ENCODE data around the gene PODN. TPM values are rescaled to one million over a fixed set of nuclear protein-coding genes. Genes with fewer than 3 reads are reported as not detected.

PODN gene
- total and polyA plus RNA-seq, 9 donors: 72.8 to 254 (median 154) TPM

DNA sequence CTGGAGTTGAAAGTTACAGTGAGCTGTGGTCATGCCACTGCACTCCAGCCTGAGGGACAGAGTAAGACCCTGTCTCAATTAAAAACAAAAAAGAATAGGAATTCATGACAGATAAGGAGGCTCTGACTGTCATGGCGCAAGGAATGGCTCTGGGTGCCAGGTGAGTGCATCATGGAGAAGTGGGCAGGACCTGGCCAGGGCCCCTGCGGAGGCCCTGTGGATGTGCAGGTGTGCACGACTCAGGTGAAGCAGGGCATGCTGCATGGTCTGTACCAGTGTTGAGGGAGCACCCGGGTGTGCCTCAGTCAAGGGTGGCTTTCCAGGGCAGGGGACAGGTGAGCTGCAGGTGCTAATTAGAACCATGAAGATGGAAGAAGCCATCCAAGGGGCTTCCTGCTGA, 66.4 kb downstream of the PODN start:
- H3K27ac ChIP-seq: no peak overlapping the region
- peaks cover 10% of the 10 kb centered on the region for H3K4me1 ChIP-seq (ENCODE audit: insufficient read depth)
- H3K9me3 ChIP-seq: no peaks in the 10 kb centered on the region
- 93 to 98% (median 96%) methylated on average over 4 of the region's 4 CpGs for WGBS, 3 donors
- H3K36me3 ChIP-seq: no peaks in the 10 kb centered on the region
- peak in 2 of 5 donors; percentile 2 to 12 for DNase-seq
- H3K27me3 ChIP-seq: no peaks in the 10 kb centered on the region
- no peak overlapping the region for H3K4me3 ChIP-seq
- intact Hi-C loops (cut with DNase I): no loop called here
- TF ChIP-seq EP300 (IDR thresholded peaks at IDR 0.05): no peak
- TF ChIP-seq POLR2A (IDR thresholded peaks at IDR 0.05): no peak
- TF ChIP-seq, protein P1, sequence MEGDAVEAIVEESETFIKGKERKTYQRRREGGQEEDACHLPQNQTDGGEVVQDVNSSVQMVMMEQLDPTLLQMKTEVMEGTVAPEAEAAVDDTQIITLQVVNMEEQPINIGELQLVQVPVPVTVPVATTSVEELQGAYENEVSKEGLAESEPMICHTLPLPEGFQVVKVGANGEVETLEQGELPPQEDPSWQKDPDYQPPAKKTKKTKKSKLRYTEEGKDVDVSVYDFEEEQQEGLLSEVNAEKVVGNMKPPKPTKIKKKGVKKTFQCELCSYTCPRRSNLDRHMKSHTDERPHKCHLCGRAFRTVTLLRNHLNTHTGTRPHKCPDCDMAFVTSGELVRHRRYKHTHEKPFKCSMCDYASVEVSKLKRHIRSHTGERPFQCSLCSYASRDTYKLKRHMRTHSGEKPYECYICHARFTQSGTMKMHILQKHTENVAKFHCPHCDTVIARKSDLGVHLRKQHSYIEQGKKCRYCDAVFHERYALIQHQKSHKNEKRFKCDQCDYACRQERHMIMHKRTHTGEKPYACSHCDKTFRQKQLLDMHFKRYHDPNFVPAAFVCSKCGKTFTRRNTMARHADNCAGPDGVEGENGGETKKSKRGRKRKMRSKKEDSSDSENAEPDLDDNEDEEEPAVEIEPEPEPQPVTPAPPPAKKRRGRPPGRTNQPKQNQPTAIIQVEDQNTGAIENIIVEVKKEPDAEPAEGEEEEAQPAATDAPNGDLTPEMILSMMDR (IDR thresholded peaks at IDR 0.05): no peak

DNA sequence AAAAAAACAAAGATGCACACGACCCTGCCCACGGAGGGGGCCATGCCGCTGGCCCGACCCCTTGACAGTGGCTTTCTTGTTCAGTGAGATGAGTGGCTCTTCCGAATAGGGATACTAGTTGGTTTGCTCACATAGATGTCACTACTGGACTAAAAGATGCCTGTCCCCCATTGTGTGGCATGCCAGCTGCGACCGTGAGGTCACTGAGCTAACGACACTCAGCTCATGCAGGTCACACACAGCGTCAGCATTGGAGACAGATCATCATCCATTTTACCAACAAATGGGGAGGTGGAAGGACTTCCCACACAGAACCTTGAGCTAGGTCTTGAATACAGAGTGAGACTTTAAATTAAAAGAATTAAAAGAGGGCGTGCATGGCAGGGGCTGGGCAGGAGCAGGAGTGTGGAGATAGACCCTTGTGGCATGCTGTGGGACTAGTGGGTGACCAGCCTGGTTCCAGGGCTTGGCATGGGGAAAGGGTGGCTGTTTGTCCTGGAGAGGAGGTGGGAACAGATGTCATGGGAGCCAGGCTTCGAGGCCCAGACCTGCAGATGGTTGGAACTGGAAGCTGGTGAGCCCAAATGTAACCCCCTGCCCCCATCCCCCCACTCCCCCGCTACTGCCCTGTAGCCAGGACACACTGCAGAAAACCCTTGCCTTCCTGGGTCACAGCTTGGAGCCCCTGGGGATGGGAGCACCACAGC, 68.0 kb downstream of the PODN start:
- 80 to 88% (median 83%) methylated on average over 12 of the region's 12 CpGs for WGBS, 3 donors
- Histone ChIP-seq H3K9me3 (no peaks in the 10 kb centered on the region), H3K4me1 (ENCODE audit: insufficient read depth) (peaks cover 5% of the 10 kb centered on the region), H3K4me3 (no peak overlapping the region), H3K27ac (no peak overlapping the region), H3K27me3 (no peaks in the 10 kb centered on the region), H3K36me3 (no peaks in the 10 kb centered on the region)
- intact Hi-C loops (cut with DNase I): no loop called here
- peak in 4 of 5 donors; percentile 10 to 24 (median 12) for DNase-seq
- TF ChIP-seq EP300 (IDR thresholded peaks at IDR 0.05): no peak
- TF ChIP-seq, protein P1 (IDR thresholded peaks at IDR 0.05): no peak
- no peak for TF ChIP-seq POLR2A (IDR thresholded peaks at IDR 0.05)

DNA sequence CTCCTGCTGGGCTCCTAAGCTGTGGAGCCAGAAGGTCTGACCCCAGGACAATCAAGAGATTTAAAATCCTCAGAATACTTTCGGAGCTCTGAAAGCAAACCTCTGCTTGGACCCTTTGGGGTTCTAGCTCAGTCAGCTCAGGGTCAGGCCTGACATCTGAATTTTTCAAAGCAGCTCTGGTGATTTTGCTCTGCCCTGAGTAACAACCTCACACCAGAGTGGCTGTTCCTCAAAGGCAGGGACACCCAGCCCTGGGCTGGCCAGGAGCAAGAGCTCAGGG, 68.5 kb downstream of the PODN start:
- Histone ChIP-seq H3K4me3 (no peak overlapping the region), H3K27ac (no peak overlapping the region), H3K36me3 (no peaks in the 10 kb centered on the region), H3K9me3 (no peaks in the 10 kb centered on the region), H3K4me1 (ENCODE audit: insufficient read depth) (peaks cover 6% of the 10 kb centered on the region), H3K27me3 (no peaks in the 10 kb centered on the region)
- 94 to 100% (median 97%) methylated on average over 1 of the region's 1 CpG for WGBS, 3 donors
- no peak for TF ChIP-seq EP300 (IDR thresholded peaks at IDR 0.05)
- intact Hi-C loops (cut with DNase I): no loop called here
- DNase-seq: peak in 2 of 5 donors; percentile 2 to 14

DNA sequence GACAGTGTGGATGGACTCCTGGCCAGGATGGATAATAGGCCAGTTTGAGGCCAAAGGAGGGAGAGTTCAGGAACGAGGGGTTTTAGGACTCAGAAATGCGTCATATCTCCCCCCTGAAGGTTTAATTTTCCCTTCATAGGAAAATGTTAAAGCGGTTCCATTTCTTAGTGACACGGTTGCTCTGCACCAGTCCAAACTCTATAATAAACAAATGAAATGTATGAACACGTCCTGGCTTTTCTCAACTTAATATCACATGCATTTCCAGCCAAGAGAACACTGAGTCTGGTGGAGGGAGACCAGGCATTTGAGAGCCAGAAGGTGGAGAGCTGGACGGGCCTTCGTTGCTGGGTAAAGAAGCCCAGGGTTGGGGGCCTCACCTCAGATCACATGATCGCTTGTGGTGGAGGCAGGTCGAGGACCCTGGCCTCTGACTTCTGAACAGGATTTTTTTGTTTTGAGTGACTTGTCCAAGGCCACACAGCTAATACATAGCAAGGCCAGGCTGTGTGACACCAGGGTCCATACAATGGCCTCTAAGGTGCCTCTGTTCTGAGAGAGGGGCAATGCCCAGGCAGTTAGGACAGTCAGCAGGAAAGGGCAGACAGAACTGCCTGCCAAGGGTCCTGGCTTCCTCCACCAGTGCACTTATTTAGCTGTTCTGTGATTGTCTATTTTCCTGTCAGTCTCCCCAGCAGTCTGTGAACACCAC, 69.0 kb downstream of the PODN start:
- Histone ChIP-seq H3K4me3 (no peak overlapping the region), H3K27ac (no peak overlapping the region), H3K27me3 (no peaks in the 10 kb centered on the region), H3K9me3 (no peaks in the 10 kb centered on the region), H3K4me1 (ENCODE audit: insufficient read depth) (peaks cover 7% of the 10 kb centered on the region), H3K36me3 (no peaks in the 10 kb centered on the region)
- peak in 2 of 5 donors; percentile 11 to 28 for DNase-seq
- intact Hi-C loops (cut with DNase I): no loop called here
- TF ChIP-seq EP300 (IDR thresholded peaks at IDR 0.05): no peak
- TF ChIP-seq, protein P1 (IDR thresholded peaks at IDR 0.05): no peak
- no peak for TF ChIP-seq POLR2A (IDR thresholded peaks at IDR 0.05)
- 62 to 84% (median 80%) methylated on average over 9 of the region's 9 CpGs for WGBS, 3 donors

DNA sequence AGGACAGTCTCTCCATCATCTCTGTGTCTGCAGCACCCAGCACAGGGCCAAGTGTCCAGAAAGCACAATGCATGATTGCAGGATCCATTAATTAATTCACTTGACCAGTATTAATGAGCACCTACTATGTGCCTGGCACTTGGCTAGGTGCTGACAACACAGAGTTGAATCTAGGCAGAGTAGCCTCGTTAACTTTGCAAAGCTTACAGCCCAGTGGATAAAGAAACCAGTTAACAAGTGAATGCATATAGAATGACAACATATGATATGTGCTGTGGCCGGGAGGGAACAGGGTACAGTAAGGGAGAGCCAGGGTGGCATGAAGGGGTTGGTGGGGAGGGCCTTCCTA, 69.6 kb downstream of the PODN start:
- intact Hi-C loops (cut with DNase I): no loop called here
- Histone ChIP-seq H3K36me3 (no peaks in the 10 kb centered on the region), H3K27ac (no peak overlapping the region), H3K4me1 (ENCODE audit: insufficient read depth) (peaks cover 7% of the 10 kb centered on the region), H3K9me3 (no peaks in the 10 kb centered on the region), H3K27me3 (no peaks in the 10 kb centered on the region), H3K4me3 (no peak overlapping the region)
- DNase-seq: no peak
- 95 to 99% (median 95%) methylated on average over 2 of the region's 2 CpGs for WGBS, 3 donors
- TF ChIP-seq, protein P1 (IDR thresholded peaks at IDR 0.05): no peak
- TF ChIP-seq POLR2A (IDR thresholded peaks at IDR 0.05) (no peak), EP300 (IDR thresholded peaks at IDR 0.05) (no peak)

All from ovary (tissue), 9 donors.